HG03045 (cell line): ENCODE data around the gene AP3D1.

Experiments used
- ATAC-seq: cut with Tn5 transposase; IDR thresholded peaks from one replicate; pipeline ENCODE4 v1.9.1; 2021; ENCODE audit warnings: mild to moderate bottlenecking, moderate library complexity; ENCODE audit not compliant: unreplicated experiment

AP3D1 gene

GRCh38 chr19:2113439-2114211 is 37.7 kb downstream of the AP3D1 start:
- ATAC-seq: no peak

- no peak for ATAC-seq
Measured at GRCh38 chr19:2112516-2113320, 38.6 kb downstream of the AP3D1 start.

GRCh38 chr19:2111886-2112285 is 39.5 kb downstream of the AP3D1 start:
- ATAC-seq: no peak

GRCh38 chr19:2111425-2111824 is 39.9 kb downstream of the AP3D1 start:
- no peak for ATAC-seq

GRCh38 chr19:2110822-2111221 is 40.5 kb downstream of the AP3D1 start:
- no peak for ATAC-seq

- ATAC-seq: no peak
Measured at GRCh38 chr19:2109046-2109864, 42.1 kb downstream of the AP3D1 start.

GRCh38 chr19:2108251-2109016 is 42.9 kb downstream of the AP3D1 start:
- ATAC-seq: no peak

GRCh38 chr19:2103045-2103707 is 48.2 kb downstream of the AP3D1 start:
- ATAC-seq: no peak

- no peak for ATAC-seq
Measured at GRCh38 chr19:2101417-2102335, 49.7 kb downstream of the AP3D1 start.

- ATAC-seq: no peak
Measured at GRCh38 chr19:2100719-2101061, 50.7 kb downstream of the AP3D1 start.

- no peak for ATAC-seq
Measured at GRCh38 chr19:2099937-2100718, 51.2 kb downstream of the AP3D1 start.

GRCh38 chr19:2099054-2099501 is 52.3 kb downstream of the AP3D1 start:
- ATAC-seq: no peak

- ATAC-seq: no peak
Measured at GRCh38 chr19:2097886-2098327, 53.5 kb downstream of the AP3D1 start.

- peak; percentile 2 for ATAC-seq
Measured at GRCh38 chr19:2097203-2097885, 54.0 kb downstream of the AP3D1 start.

GRCh38 chr19:2096480-2097202 is 54.7 kb downstream of the AP3D1 start, which contains the start of gene IZUMO4:
Gene IZUMO4 (plus strand): TSS chr19:2096915. CDS start chr19:2096946, 31 bp downstream.
- ATAC-seq: peak; percentile 67

- peak; percentile 25 for ATAC-seq
Measured at GRCh38 chr19:2096034-2096479, 55.3 kb downstream of the AP3D1 start, which contains the start of gene MOB3A. Gene MOB3A (minus strand): TSS chr19:2096326. CDS start chr19:2078560, 17,766 bp downstream.
